GM12874 (cell line): ENCODE data around the gene HNRNPAB.

Source experiments
- TF ChIP-seq, protein P1 (sequence below): IDR thresholded peaks from 2 replicates; pipeline ENCODE4 v1.5.1; 2011; ENCODE audit warnings: low read depth, mild to moderate bottlenecking, control low read depth, low read length, moderate library complexity; ENCODE audit not compliant: insufficient read depth

Gene HNRNPAB

DNA sequence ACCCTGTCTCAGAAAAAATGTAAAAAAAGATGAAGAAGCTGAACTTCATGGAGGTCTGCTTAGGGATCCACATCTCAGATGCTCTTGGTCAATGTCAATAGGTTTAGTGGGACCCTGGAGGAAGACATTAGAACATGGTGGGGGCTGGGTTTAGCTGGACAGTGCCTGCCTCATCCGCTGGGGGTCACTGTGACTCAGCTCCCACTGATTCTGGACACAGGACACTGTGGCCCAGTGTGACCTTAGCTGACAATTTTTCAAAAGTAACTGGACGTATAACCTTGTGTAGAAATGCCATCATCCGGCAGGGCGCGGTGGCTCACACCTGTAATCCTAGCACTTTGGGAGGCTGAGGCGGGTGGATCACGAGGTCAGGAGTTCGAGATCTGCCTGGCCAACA lies 7.3 kb upstream of the HNRNPAB start:
- TF ChIP-seq, protein P1, sequence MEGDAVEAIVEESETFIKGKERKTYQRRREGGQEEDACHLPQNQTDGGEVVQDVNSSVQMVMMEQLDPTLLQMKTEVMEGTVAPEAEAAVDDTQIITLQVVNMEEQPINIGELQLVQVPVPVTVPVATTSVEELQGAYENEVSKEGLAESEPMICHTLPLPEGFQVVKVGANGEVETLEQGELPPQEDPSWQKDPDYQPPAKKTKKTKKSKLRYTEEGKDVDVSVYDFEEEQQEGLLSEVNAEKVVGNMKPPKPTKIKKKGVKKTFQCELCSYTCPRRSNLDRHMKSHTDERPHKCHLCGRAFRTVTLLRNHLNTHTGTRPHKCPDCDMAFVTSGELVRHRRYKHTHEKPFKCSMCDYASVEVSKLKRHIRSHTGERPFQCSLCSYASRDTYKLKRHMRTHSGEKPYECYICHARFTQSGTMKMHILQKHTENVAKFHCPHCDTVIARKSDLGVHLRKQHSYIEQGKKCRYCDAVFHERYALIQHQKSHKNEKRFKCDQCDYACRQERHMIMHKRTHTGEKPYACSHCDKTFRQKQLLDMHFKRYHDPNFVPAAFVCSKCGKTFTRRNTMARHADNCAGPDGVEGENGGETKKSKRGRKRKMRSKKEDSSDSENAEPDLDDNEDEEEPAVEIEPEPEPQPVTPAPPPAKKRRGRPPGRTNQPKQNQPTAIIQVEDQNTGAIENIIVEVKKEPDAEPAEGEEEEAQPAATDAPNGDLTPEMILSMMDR: peak; percentile 59

DNA sequence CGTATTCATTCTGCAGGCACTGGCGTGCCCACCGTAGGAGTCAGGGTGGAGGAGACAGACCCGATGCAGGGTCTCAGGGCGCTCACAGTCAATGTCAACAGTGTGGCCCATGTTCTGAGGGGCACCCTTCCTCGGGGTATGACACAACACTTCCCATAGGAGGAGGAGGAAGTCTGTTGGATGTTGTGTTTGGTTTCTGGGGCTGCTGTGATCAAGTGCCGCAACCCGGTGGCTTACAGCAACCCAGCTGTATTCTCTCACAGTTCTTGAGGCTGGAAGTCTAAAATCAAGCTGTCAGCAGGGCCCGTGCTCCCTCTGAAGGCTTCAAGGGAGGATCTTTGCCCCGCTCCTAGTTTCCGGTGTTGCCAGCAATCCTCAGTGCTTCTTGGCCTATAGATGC lies 5.6 kb upstream of the HNRNPAB start:
- TF ChIP-seq, protein P1: no peak

DNA sequence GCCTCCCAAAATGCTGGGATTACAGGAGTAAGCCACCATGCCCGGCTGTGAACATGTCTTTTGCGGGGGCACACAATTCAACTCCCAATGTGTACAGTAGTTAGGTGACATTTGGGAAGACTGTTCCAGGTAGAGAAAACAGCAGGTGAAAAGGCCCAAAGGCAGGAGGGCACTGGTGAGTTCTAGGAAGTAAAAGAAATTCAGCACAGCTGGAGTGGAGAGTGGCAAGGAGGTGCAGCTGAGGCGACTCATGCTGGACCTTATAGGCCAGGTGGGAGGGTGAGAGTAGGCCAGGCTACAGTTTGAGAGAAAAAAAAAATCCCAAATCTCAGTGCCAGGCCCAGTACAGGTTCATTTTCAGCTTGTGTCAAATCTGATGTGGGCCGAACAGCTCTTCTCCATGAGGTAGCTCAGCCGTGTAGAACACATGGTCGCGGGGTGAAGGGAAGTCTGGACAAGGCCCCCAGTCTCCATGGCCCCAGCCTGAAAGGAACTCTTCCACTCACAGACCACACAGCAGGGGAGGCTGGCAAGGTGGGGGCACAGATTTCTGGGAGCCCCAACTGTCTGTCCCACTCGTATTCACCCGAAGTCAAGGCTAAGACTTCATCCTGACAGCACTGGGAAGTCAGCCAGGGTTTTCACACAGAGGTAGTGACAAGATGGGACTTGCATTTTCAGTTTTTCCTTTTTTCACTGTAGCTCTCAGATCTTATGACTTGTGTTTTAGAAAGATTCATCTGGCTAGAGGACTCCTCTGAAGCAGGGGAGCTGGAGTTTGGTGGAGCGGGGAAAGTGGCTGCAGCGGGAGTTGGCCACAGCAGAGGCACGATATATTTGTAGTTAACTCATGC lies 4.5 kb upstream of the HNRNPAB start:
- TF ChIP-seq, protein P1: no peak

DNA sequence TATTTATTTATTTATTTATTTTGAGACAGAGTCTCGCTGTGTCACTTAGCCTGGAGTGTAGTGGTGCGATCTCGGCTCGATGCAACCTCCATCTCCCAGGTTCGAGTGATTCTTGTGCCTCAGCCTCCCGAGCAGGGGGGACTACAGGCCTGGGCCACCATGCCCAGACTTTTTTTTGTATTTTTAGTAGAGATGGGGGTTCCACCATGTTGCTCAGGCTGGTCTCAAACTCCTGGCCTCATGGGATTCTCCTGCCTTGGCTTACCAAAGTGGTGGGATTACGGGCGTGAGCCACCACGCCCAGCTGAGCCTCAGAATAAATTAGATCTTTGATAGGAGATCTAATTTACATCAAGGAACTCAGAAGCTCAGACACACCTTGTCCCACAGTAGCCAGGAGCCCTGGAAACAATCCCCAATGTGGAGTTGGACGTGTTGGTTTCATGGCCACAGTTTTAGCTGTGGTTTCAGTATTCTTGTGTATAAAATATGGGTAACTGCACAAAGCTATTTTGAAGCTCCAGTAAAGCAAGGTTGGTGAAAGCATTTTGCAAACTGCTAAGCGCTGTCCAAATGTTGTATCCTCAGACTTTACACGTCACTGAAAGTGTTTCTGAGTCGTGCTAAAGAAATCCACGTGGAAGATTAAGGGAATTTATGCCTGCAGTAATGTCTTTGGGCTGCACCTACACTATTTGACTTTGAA lies 3.0 kb upstream of the HNRNPAB start:
- TF ChIP-seq, protein P1: no peak

DNA sequence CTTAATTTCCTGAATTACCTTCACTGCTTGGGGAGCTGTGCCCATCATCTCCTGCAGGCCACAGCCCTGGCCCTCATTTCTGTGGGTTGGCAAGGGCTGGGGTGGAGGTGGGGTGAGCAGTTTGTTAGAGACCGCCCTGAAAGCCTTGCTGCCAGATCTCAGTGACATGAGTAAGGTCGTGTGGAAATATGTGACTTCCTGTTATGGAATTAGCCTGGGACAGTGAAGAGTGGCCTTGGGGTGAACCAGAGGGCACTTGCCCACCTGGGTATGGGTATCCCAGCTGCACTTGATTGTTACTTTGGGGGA lies 2.5 kb upstream of the HNRNPAB start:
- TF ChIP-seq, protein P1: no peak

DNA sequence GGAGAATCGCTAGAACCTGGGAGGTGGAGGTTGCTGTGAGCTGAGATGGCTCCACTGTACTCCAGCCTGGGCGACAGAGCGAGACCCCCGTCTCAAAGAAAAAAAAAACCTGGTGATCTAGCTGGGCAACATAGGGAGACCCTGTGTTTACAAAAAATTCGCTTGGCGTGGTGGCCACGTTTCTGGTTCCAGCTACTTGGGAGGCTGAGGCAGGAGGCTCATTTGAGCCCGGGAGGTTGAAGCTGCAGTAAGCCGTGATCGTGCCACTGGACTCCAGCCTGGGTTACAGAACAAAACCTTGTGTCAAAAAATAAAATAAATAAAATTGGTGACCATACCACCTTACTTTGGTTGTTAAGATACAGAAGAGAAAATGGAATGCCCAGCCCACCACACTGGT lies 1.8 kb upstream of the HNRNPAB start:
- TF ChIP-seq, protein P1: no peak

DNA sequence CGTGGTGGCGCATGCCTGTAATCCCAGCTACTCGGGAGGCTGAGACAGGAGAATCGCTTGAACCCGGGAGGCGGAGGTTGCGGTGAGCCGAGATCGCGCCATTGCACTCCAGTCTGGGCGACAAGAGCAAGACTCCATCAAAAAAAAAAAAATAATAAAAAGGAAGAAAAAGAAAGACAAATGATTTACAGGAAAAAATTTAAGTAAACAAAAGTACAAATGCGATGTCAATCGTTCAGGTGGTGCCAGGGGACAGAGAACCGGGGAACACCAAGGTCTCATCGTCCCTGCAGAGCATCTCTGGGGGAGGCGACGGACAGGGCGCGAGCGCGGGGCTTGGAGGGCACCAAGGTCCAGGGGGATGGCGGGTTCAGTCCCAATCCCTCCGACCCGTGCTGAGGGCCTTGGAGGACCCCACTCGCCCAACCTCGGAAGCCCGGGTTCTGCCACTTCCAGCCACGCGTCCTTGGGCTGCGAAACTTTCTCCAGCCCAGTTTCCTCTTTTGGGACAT lies 607 bp upstream of the HNRNPAB start:
- TF ChIP-seq, protein P1: no peak
